HCT116 (cell line): ENCODE data around the gene SPEF1. TPM values are rescaled to one million over a fixed set of nuclear protein-coding genes. Genes with fewer than 3 reads are reported as not detected.

ENCODE experiments used
- ATAC-seq: fragments of 200-7000 bp; cut with Tn5 transposase; 2 replicates; pipeline ENCODE4 v1.9.1; 2020; ENCODE audit warnings: mild to moderate bottlenecking, moderate library complexity
- BruUV-seq: library from RNA; stranded (reverse); fragments of 400-500 nt; replicated peaks from 2 replicates; lab custom pipeline; 2021; lab: Mats Ljungman, UMichigan
- CTCF ChIA-PET: fragments of 300-600 bp; sonication (Branson Sonifier 250); formaldehyde crosslinking; loops from one replicate; lab custom pipeline; 2021; ENCODE audit warnings: antibody characterized with exemption; lab: Charles Lee
- POLR2A ChIA-PET: fragments of 300-600, 350-600 bp; sonication (Branson Sonifier 250); formaldehyde crosslinking; loops from one replicate; lab custom pipeline; 2021; ENCODE audit warnings: antibody characterized with exemption; lab: Charles Lee
- RAD21 ChIA-PET, 2 experiments: fragments of 300-600 bp; sonication (Branson Sonifier 250); formaldehyde crosslinking; loops; one replicate each; lab custom pipeline; 2023; ENCODE audit warnings: low total read pairs in 2 of 2; ENCODE audit not compliant: uncharacterized antibody in 2 of 2, unreplicated experiment in 2 of 2, low non-redundant PET in 1 of 2; lab: Charles Lee
- DNase-seq: peaks from one replicate; pipeline ENCODE4 v3.0.0-alpha.2; 2010; ENCODE audit warnings: low read depth, low spot score
- H2AFZ ChIP-seq: fragments of 200-600 bp; shearing (Covaris generic), sonication (generic); 2 replicates; pipeline ENCODE4 v1.6.1; 2017; ENCODE audit warnings: low read depth, mixed run types, mixed read lengths, antibody characterized with exemption, low read length; ENCODE audit not compliant: poor library complexity, severe bottlenecking
- H3K27ac ChIP-seq: 2 replicates; pipeline ENCODE4 v1.5.1; 2012; ENCODE audit warnings: low read depth, low read length
- H3K27me3 ChIP-seq: fragments of 200-600 bp; sonication (generic); 2 replicates; pipeline ENCODE4 v1.6.1; 2016; ENCODE audit warnings: mixed run types, low read length, mixed read lengths; ENCODE audit not compliant: insufficient read depth
- H3K36me3 ChIP-seq, 2 experiments: fragments of 200-500 bp in 1 of 2; fragments of 200-600 bp in 1 of 2; sonication (Bioruptor generic) in 1 of 2; sonication (generic) in 1 of 2; 2 replicates each; pipeline versions ENCODE4 v1.5.1 to v1.6.1; 2014 to 2016; ENCODE audit warnings: low read length in 2 of 2, inconsistent platforms in 1 of 2, mixed read lengths in 1 of 2, mixed run types in 1 of 2; ENCODE audit not compliant: insufficient read depth in 2 of 2, control insufficient read depth in 1 of 2
- H3K4me1 ChIP-seq, 2 experiments: fragments of 200-600 bp in 1 of 2; sonication (generic) in 1 of 2; 2 replicates each; pipeline versions ENCODE4 v1.5.1 to v1.6.1; 2012 to 2017; ENCODE audit warnings: low read length in 2 of 2, inconsistent platforms in 1 of 2, mild to moderate bottlenecking in 1 of 2, mixed read lengths in 1 of 2, mixed run types in 1 of 2, moderate library complexity in 1 of 2; ENCODE audit not compliant: insufficient read depth in 2 of 2, control insufficient read depth in 1 of 2
- H3K4me2 ChIP-seq: fragments of 200-600 bp; sonication (generic); 2 replicates; pipeline ENCODE4 v1.6.1; 2017; ENCODE audit warnings: mixed run types, low read length, mixed read lengths
- H3K4me3 ChIP-seq, 2 experiments: fragments of 200-600 bp in 1 of 2; sonication (generic) in 1 of 2; replicated peaks in 1 of 2; 2 replicates each; pipeline ENCODE4 v1.5.1; 2011 to 2016; ENCODE audit warnings: low read length in 2 of 2, control low read depth in 1 of 2, low read depth in 1 of 2, mild to moderate bottlenecking in 1 of 2, mixed read lengths in 1 of 2, mixed run types in 1 of 2
- H3K79me2 ChIP-seq: fragments of 200-600 bp; sonication (generic); 2 replicates; pipeline ENCODE4 v1.6.1; 2017; ENCODE audit warnings: mild to moderate bottlenecking, mixed run types, low read length, moderate library complexity, mixed read lengths; ENCODE audit not compliant: insufficient read depth
- H3K9ac ChIP-seq: fragments of 200-600 bp; sonication (generic); 2 replicates; pipeline ENCODE4 v1.6.1; 2016; ENCODE audit warnings: low read length, mixed read lengths
- H3K9me2 ChIP-seq: fragments of 200-600 bp; sonication (generic), shearing (Covaris generic); 2 replicates; pipeline ENCODE4 v1.6.1; 2017; ENCODE audit warnings: mixed run types, mild to moderate bottlenecking, moderate library complexity; ENCODE audit not compliant: insufficient read depth
- H3K9me3 ChIP-seq, 2 experiments: fragments of 200-500 bp in 1 of 2; fragments of 200-600 bp in 1 of 2; sonication (Bioruptor generic) in 1 of 2; sonication (generic) in 1 of 2; 2 replicates each; pipeline ENCODE4 v1.6.1; 2014 to 2017; ENCODE audit warnings: low read length in 2 of 2, mixed read lengths in 2 of 2, inconsistent platforms in 1 of 2, low read depth in 1 of 2, mild to moderate bottlenecking in 1 of 2, mixed run types in 1 of 2, moderate library complexity in 1 of 2; ENCODE audit not compliant: control insufficient read depth in 1 of 2, insufficient read depth in 1 of 2
- H4K20me1 ChIP-seq: fragments of 200-600 bp; sonication (generic), shearing (Covaris generic); 2 replicates; pipeline ENCODE4 v1.6.1; 2017; ENCODE audit warnings: mixed run types, mild to moderate bottlenecking, moderate library complexity; ENCODE audit not compliant: insufficient read depth
- CEBPB ChIP-seq: IDR thresholded peaks from 2 replicates; pipeline ENCODE4 v1.6.1; 2012; ENCODE audit warnings: low read depth
- EZH2 ChIP-seq: fragments of 200-600 bp; sonication (generic); IDR thresholded peaks from 2 replicates; pipeline ENCODE4 v1.6.1; 2017; ENCODE audit warnings: antibody characterized with exemption, mixed run types
- JUND ChIP-seq: IDR thresholded peaks from 2 replicates; pipeline ENCODE4 v1.6.1; 2012
- POLR2A ChIP-seq: IDR thresholded peaks from 2 replicates; pipeline ENCODE4 v1.7.0; 2011; ENCODE audit warnings: borderline replicate concordance; ENCODE audit not compliant: insufficient read depth, insufficient read length; ENCODE audit errors: extremely low read depth
- RAD21 ChIP-seq: IDR thresholded peaks from 2 replicates; pipeline ENCODE4 v1.6.1; 2012; ENCODE audit warnings: low read depth, mild to moderate bottlenecking
- SP1 ChIP-seq: IDR thresholded peaks from 2 replicates; pipeline ENCODE4 v1.6.1; 2012; ENCODE audit warnings: low read depth
- TCF7L2 ChIP-seq: IDR thresholded peaks from 2 replicates; pipeline ENCODE4 v1.7.0; 2011; ENCODE audit warnings: borderline replicate concordance, inconsistent platforms; ENCODE audit not compliant: insufficient read depth, insufficient read length; ENCODE audit errors: extremely low read depth
- YY1 ChIP-seq: IDR thresholded peaks from 2 replicates; pipeline ENCODE4 v1.6.1; 2011; ENCODE audit warnings: low read length, low read depth, moderate library complexity, mild to moderate bottlenecking; ENCODE audit not compliant: insufficient replicate concordance; ENCODE audit errors: extremely low read depth
- ZFX ChIP-seq: fragments of 450-650 bp; IDR thresholded peaks from 2 replicates; pipeline ENCODE4 v1.6.1; 2017
- ZNF274 ChIP-seq: fragments of 200-500 bp; sonication (Bioruptor generic); IDR thresholded peaks from 2 replicates; pipeline ENCODE4 v1.6.1; 2014; ENCODE audit warnings: mild to moderate bottlenecking, low read depth, low read length, inconsistent platforms
- intact Hi-C: fragments of 100-400 bp; cut with micrococcal nuclease; formaldehyde crosslinking; loops from 2 replicates; pipeline ENCODE4 v1.10.0; 2022
- total RNA-seq: library from RNA; stranded (reverse); gene quantifications from one replicate; pipeline ENCODE4 v1.2.1, GENCODE V29; 2021; ENCODE audit not compliant: unreplicated experiment
- TF ChIP-seq, protein P1 (sequence below): IDR thresholded peaks from 2 replicates; pipeline ENCODE4 v1.6.1; 2012

SPEF1 gene
- total RNA-seq, 1 experiment from 2014 or later: 0.93 TPM

DNA sequence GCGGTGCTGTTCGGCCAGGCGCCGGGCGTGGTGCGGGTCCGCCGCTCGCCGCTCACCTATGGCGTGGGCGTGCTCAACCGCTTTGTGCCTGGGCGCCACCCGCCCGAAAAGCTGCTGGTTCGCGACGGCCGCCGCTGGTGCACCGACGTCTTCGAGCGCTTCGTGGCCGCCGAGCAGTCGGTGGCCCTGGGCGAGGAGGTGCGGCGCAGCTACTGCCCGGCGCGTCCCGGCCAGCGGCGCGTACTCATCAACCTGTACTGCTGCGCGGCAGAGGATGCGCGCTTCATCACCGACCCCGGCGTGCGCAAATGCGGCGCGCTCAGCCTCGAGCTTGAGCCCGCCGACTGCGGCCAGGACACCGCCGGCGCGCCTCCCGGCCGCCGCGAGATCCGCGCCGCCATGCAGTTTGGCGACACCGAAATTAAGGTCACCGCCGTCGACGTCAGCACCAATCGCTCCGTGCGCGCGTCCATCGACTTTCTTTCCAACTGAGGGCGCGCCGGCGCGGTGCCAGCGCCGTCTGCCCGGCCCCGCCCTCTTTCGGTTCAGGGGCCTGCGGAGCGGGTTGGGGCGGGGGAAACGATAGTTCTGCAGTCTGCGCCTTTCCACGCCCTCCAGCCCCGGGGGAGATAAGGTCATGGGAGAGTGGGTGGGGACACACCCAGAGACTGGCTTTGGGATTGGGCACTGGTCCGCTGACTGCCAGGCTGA lies 29.4 kb downstream of the SPEF1 start:
- intact Hi-C loops: no loop called here
- BruUV-seq: no TSS peak
- Histone ChIP-seq H3K27me3 (no peaks in the 10 kb centered on the region), H3K4me3 (no peak overlapping the region), H4K20me1 (no peaks in the 10 kb centered on the region), H3K27ac (no peak overlapping the region), H3K9me3 (no peaks in the 10 kb centered on the region), H3K36me3 (peaks cover 6 to 23% of the 10 kb centered on the region in 2 experiments; a peak in 3 of 4 replicates), H3K4me2 (no peak overlapping the region), H3K79me2 (0 out of 2 replicates have a peak, but pooled peaks cover 2% of the 10 kb centered on the region), H2AFZ (no peak overlapping the region), H3K9ac (no peak overlapping the region), H3K4me1 (peaks cover 0 to 8% of the 10 kb centered on the region in 2 experiments; a peak in 1 of 4 replicates), H3K9me2 (no peaks in the 10 kb centered on the region)
- RAD21 ChIA-PET: interaction anchor here in 1 of 2 experiments (1.7 kb wide), 1 partner anchor 66 kb away, joined by 3 read pairs; no protein-coding TSS in a partner anchor
- CTCF ChIA-PET: interaction anchor here (1.8 kb wide), 1 partner anchor 103 kb away, joined by 8 read pairs; no protein-coding TSS in a partner anchor
- no peak for ATAC-seq
- POLR2A ChIA-PET: no interaction called here
- no peak for TF ChIP-seq YY1
- TF ChIP-seq, protein P1, sequence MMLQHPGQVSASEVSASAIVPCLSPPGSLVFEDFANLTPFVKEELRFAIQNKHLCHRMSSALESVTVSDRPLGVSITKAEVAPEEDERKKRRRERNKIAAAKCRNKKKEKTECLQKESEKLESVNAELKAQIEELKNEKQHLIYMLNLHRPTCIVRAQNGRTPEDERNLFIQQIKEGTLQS: no peak
- TF ChIP-seq ZNF274: no peak
- no peak for TF ChIP-seq CEBPB
- no peak for TF ChIP-seq TCF7L2
- no peak for TF ChIP-seq SP1
- TF ChIP-seq ZFX: no peak
- TF ChIP-seq JUND: no peak
- no peak for TF ChIP-seq POLR2A
- no peak for TF ChIP-seq EZH2
- TF ChIP-seq RAD21: no peak
- no peak for DNase-seq
